B cell (primary cell): ENCODE results near the gene STX1B.

Experiments used
- EZH2 ChIP-seq: IDR thresholded peaks from 2 replicates; pipeline ENCODE4 v1.6.1; 2012; ENCODE audit warnings: borderline replicate concordance, low read depth, mild to moderate bottlenecking, moderate library complexity, low read length; ENCODE audit not compliant: insufficient read depth, poor library complexity, severe bottlenecking
- TF ChIP-seq, protein P1 (sequence below): fragments of 200-600 bp; IDR thresholded peaks from one replicate; pipeline ENCODE4 v1.8.0; 2022; ENCODE audit warnings: antibody characterized with exemption, mild to moderate bottlenecking

DNA sequence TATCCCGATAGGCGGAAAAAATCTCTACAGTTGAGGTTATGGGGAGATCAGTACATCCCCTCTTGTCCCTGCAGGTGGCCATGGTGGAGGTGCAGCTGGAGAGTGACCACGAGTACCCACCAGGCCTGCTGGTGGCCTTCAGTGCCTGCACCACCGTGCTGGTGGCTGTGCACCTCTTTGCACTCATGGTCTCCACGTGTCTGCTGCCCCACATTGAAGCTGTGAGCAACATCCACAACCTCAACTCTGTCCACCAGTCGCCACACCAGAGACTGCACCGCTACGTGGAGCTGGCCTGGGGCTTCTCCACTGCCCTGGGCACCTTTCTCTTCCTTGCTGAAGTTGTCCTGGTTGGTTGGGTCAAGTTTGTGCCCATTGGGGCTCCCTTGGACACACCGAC, 57.3 kb downstream of the STX1B start:
- TF ChIP-seq, protein P1, sequence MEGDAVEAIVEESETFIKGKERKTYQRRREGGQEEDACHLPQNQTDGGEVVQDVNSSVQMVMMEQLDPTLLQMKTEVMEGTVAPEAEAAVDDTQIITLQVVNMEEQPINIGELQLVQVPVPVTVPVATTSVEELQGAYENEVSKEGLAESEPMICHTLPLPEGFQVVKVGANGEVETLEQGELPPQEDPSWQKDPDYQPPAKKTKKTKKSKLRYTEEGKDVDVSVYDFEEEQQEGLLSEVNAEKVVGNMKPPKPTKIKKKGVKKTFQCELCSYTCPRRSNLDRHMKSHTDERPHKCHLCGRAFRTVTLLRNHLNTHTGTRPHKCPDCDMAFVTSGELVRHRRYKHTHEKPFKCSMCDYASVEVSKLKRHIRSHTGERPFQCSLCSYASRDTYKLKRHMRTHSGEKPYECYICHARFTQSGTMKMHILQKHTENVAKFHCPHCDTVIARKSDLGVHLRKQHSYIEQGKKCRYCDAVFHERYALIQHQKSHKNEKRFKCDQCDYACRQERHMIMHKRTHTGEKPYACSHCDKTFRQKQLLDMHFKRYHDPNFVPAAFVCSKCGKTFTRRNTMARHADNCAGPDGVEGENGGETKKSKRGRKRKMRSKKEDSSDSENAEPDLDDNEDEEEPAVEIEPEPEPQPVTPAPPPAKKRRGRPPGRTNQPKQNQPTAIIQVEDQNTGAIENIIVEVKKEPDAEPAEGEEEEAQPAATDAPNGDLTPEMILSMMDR: no peak
- TF ChIP-seq EZH2: no peak
